ENCODE results near the gene LCE3A. TPM values are rescaled to one million over a fixed set of nuclear protein-coding genes. Genes with fewer than 3 reads are reported as not detected.
"Not testable (repeated sequence)": the region's sequence is repeated elsewhere in the genome, so short reads cannot be mapped to it uniquely, and the experiment has no call there.

LCE3A gene
- total RNA-seq, 1 donor, result not detected

DNA sequence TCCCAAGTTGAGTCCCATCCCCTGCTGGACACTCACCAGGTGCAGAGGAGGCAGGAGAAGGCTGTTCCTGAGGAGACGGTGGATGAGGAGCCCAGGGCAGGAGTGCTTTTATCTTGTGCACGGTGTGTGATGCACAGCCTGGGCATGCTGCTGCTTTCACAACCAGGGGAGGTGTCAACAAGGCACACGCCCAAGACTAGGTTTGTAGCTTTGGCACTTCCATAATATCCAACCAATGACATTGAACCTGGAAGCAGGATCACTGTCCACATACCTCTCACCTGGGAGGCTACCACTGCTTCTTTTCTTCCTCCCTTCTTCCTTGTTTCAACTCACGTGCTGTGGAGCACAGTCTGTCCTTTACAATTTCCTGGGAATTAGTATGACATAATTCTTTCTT is 42.5 kb downstream of the LCE3A start, which contains the start of gene LCE3D:
TSS of gene LCE3D (minus strand) at position 84 of the 400 bp plus-strand sequence. CDS start 580 bp downstream, outside the sequence.
- no peak for TF ChIP-seq CTCF (IDR thresholded peaks at IDR 0.05; ENCODE audit: insufficient read depth, low read depth, low read length)
- H3K4me3 ChIP-seq (ENCODE audit: low read depth, low read length), result no peak within 1 kb of the TSS
- no peak for DNase-seq (ENCODE audit: low read depth)

- H3K4me3 ChIP-seq (ENCODE audit: low read depth, low read length); DNase-seq (ENCODE audit: low read depth): not testable (repeated sequence)
Observed at GRCh38 chr1:152579526-152579925, 43.4 kb downstream of the LCE3A start.

- DNase-seq (ENCODE audit: low read depth), result no peak
- no peak for TF ChIP-seq CTCF (IDR thresholded peaks at IDR 0.05; ENCODE audit: insufficient read depth, low read depth, low read length)
Observed at GRCh38 chr1:152577168-152577567, 45.7 kb downstream of the LCE3A start.

More at GRCh38 chr1:152577168-152577567, 45.7 kb downstream of the LCE3A start:
- no peak overlapping the region for H3K4me3 ChIP-seq (ENCODE audit: low read depth, low read length)

Small RNA genes lying within 50 kb of the gene (small RNA-seq; reads per million reads assigned to genes)
- gene LCE3A (not detected), gene LCE3B (not detected)

Other genes starting within 250 kb of the LCE3A start
- gene CRNN, start 208.8 kb downstream of the LCE3A start, total RNA-seq, result not detected in 2 replicates
- not detected in 2 replicates for gene LCE5A, start 112.3 kb downstream of the LCE3A start, total RNA-seq
- gene CRCT1, start 108.6 kb downstream of the LCE3A start, total RNA-seq, result not detected in 2 replicates
- not detected in 2 replicates for gene LCE3E, start 56.3 kb downstream of the LCE3A start, total RNA-seq
- not detected in 2 replicates for gene LCE3D, start 42.6 kb downstream of the LCE3A start, total RNA-seq
- gene LCE3C, start 22.9 kb downstream of the LCE3A start, total RNA-seq, result not detected in 2 replicates
- gene LCE3B, start 9.3 kb downstream of the LCE3A start, total RNA-seq, result not detected in 2 replicates
- not detected in 2 replicates for gene LCE2D, start 40.3 kb upstream of the LCE3A start, total RNA-seq
- not detected in 2 replicates for gene LCE2C, start 52.2 kb upstream of the LCE3A start, total RNA-seq
- gene LCE2B, start 63.0 kb upstream of the LCE3A start, total RNA-seq, result not detected in 2 replicates
- gene LCE2A, start 75.2 kb upstream of the LCE3A start, total RNA-seq, result 0.43 TPM in 1 of 2 replicates, not detected in the other
- gene LCE4A, start 85.1 kb upstream of the LCE3A start, total RNA-seq, result not detected in 2 replicates
- not detected in 2 replicates for gene KPRP, start 134.9 kb upstream of the LCE3A start, total RNA-seq
- not detected in 2 replicates for gene LCE1F, start 152.0 kb upstream of the LCE3A start, total RNA-seq
- gene LCE1E, start 163.2 kb upstream of the LCE3A start, total RNA-seq, result not detected in 2 replicates
- not detected in 2 replicates for gene LCE1D, start 173.6 kb upstream of the LCE3A start, total RNA-seq
- gene LCE1C, start 183.5 kb upstream of the LCE3A start, total RNA-seq, result not detected in 2 replicates
- gene LCE1B, start 188.9 kb upstream of the LCE3A start, total RNA-seq, result not detected in 2 replicates
- gene LCE1A, start 204.4 kb upstream of the LCE3A start, total RNA-seq, result not detected in 2 replicates
- gene LCE6A, start 219.8 kb upstream of the LCE3A start, total RNA-seq, result not detected in 2 replicates
- not detected in 2 replicates for gene LCE7A, start 236.9 kb upstream of the LCE3A start, total RNA-seq